ENCODE results near the gene KPNA1. TPM values are rescaled to one million over a fixed set of nuclear protein-coding genes. Genes with fewer than 3 reads are reported as not detected.

Gene KPNA1
- total and polyA plus RNA-seq, 4 donors, result 20.7 to 42.0 (median 23.5) TPM

DNA sequence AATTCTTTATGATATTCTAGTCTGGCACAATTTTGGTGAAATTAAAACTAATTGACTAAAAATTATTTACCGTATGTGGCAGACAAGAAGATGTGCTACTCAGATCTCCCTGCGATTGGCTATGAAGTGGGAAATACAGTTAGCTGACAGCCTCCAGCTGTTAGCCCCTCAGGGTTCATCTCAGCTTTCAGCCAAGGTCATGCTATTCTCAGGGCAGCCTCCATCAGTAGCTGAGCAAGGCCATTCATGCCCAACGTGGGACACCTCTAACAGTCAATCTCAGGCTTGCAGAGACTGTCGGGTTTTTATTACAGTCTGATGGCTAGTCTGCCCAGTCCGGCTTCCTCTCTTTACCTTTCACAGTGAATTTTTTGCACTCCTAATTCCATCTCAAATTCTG is 42.6 kb upstream of the KPNA1 start:
- Histone ChIP-seq H3K4me1 (ENCODE audit: control insufficient read depth in 4 of 4, insufficient read depth in 4 of 4, low read length in 3 of 4) (peaks cover 0 to 42% (median 12%) of the 10 kb centered on the region in 4 donors), H3K9me3 (ENCODE audit: control insufficient read depth in 4 of 4, low read length in 3 of 4) (no peaks in the 10 kb centered on the region), H3K27me3 (ENCODE audit: control insufficient read depth in 4 of 4, insufficient read depth in 4 of 4, low read length in 3 of 4) (no peaks in the 10 kb centered on the region), H3K4me3 (ENCODE audit: low read depth in 1 of 3, low read length in 3 of 3) (no peak overlapping the region), H3K36me3 (ENCODE audit: control insufficient read depth in 4 of 4, insufficient read depth in 3 of 4, low read depth in 1 of 4, low read length in 3 of 4) (peaks cover 9 to 42% (median 39%) of the 10 kb centered on the region in 4 donors), H3K9ac (ENCODE audit: low read depth in 1 of 2, low read length in 2 of 2) (no peak overlapping the region), H3K27ac (ENCODE audit: low read depth in 1 of 2, low read length in 2 of 2) (no peak overlapping the region)
- DNase-seq (ENCODE audit: low spot score), result no peak
- TF ChIP-seq FOXA1 (IDR thresholded peaks at IDR 0.05), result no peak
- no peak for TF ChIP-seq RAD21 (IDR thresholded peaks at IDR 0.05)
- TF ChIP-seq, protein P1, sequence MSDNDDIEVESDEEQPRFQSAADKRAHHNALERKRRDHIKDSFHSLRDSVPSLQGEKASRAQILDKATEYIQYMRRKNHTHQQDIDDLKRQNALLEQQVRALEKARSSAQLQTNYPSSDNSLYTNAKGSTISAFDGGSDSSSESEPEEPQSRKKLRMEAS (IDR thresholded peaks at IDR 0.05), result no peak
- no peak for TF ChIP-seq FOXA2 (IDR thresholded peaks at IDR 0.05)
- no peak for TF ChIP-seq TAF1 (conservative IDR thresholded peaks at IDR 0.05)
- TF ChIP-seq, protein P2, sequence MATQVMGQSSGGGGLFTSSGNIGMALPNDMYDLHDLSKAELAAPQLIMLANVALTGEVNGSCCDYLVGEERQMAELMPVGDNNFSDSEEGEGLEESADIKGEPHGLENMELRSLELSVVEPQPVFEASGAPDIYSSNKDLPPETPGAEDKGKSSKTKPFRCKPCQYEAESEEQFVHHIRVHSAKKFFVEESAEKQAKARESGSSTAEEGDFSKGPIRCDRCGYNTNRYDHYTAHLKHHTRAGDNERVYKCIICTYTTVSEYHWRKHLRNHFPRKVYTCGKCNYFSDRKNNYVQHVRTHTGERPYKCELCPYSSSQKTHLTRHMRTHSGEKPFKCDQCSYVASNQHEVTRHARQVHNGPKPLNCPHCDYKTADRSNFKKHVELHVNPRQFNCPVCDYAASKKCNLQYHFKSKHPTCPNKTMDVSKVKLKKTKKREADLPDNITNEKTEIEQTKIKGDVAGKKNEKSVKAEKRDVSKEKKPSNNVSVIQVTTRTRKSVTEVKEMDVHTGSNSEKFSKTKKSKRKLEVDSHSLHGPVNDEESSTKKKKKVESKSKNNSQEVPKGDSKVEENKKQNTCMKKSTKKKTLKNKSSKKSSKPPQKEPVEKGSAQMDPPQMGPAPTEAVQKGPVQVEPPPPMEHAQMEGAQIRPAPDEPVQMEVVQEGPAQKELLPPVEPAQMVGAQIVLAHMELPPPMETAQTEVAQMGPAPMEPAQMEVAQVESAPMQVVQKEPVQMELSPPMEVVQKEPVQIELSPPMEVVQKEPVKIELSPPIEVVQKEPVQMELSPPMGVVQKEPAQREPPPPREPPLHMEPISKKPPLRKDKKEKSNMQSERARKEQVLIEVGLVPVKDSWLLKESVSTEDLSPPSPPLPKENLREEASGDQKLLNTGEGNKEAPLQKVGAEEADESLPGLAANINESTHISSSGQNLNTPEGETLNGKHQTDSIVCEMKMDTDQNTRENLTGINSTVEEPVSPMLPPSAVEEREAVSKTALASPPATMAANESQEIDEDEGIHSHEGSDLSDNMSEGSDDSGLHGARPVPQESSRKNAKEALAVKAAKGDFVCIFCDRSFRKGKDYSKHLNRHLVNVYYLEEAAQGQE (IDR thresholded peaks at IDR 0.05), result no peak
- TF ChIP-seq JUND (IDR thresholded peaks at IDR 0.05), result no peak
- no peak for TF ChIP-seq YY1 (IDR thresholded peaks at IDR 0.05)
- no peak for TF ChIP-seq RXRA (IDR thresholded peaks at IDR 0.05)
- TF ChIP-seq GABPA (IDR thresholded peaks at IDR 0.05 in 1 of 2, conservative IDR thresholded peaks at IDR 0.05 in 1 of 2), result no peak
- no peak for TF ChIP-seq SP1 (IDR thresholded peaks at IDR 0.05)
- TF ChIP-seq, protein P3, sequence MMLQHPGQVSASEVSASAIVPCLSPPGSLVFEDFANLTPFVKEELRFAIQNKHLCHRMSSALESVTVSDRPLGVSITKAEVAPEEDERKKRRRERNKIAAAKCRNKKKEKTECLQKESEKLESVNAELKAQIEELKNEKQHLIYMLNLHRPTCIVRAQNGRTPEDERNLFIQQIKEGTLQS (IDR thresholded peaks at IDR 0.05), result no peak
- TF ChIP-seq, protein P4, sequence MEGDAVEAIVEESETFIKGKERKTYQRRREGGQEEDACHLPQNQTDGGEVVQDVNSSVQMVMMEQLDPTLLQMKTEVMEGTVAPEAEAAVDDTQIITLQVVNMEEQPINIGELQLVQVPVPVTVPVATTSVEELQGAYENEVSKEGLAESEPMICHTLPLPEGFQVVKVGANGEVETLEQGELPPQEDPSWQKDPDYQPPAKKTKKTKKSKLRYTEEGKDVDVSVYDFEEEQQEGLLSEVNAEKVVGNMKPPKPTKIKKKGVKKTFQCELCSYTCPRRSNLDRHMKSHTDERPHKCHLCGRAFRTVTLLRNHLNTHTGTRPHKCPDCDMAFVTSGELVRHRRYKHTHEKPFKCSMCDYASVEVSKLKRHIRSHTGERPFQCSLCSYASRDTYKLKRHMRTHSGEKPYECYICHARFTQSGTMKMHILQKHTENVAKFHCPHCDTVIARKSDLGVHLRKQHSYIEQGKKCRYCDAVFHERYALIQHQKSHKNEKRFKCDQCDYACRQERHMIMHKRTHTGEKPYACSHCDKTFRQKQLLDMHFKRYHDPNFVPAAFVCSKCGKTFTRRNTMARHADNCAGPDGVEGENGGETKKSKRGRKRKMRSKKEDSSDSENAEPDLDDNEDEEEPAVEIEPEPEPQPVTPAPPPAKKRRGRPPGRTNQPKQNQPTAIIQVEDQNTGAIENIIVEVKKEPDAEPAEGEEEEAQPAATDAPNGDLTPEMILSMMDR (IDR thresholded peaks at IDR 0.05; ENCODE audit: low read depth, low read length, missing input control), result no peak
- no peak for TF ChIP-seq HNF4G (IDR thresholded peaks at IDR 0.05)
- 94% methylated on average over 5 of the region's 5 CpGs for WGBS

DNA sequence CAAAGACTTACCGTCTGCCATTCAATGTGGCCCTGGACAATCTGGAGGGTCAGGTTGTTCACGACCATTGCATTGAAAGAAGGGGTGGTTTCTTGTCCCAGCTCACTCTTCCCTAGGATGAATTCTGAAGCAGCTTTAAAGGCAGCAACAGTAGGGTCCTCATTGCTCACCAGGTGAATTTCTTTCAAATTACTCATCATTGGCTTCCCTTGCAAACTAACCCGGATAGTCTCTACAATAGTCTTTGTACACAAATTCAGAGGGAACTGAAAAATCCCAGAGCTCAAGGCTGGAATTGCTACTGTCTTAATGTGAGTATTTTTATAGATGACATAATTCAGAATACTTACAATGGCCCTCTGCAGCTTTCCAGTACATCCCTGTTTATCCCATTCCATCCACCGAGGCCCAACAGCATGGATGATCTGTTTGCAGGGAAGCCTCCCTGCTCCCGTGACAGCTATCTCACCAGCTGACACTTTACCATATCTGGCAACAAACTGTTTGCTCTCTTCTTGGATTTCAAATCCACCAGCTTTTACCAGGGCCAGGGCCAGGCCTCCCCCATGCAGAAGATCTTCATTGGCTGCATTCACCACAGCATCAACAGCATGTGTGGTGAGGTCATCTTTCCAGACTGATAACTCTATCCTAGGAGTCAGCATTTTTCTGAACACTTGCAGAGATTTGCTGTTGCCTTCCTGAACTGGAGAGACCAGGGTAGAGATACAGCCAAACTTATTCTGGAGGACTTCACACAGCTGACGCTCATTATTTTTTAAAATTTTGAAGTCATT is 40.7 kb upstream of the KPNA1 start:
- Histone ChIP-seq H3K36me3 (ENCODE audit: control insufficient read depth in 4 of 4, insufficient read depth in 3 of 4, low read depth in 1 of 4, low read length in 3 of 4) (peaks cover 14 to 56% (median 54%) of the 10 kb centered on the region in 4 donors), H3K27ac (ENCODE audit: low read depth in 1 of 2, low read length in 2 of 2) (no peak overlapping the region), H3K4me1 (ENCODE audit: control insufficient read depth in 4 of 4, insufficient read depth in 4 of 4, low read length in 3 of 4) (peaks cover 0 to 29% (median 10%) of the 10 kb centered on the region in 4 donors), H3K4me3 (ENCODE audit: low read depth in 1 of 3, low read length in 3 of 3) (no peak overlapping the region), H3K27me3 (ENCODE audit: control insufficient read depth in 4 of 4, insufficient read depth in 4 of 4, low read length in 3 of 4) (no peaks in the 10 kb centered on the region), H3K9me3 (ENCODE audit: control insufficient read depth in 4 of 4, low read length in 3 of 4) (no peaks in the 10 kb centered on the region), H3K9ac (ENCODE audit: low read depth in 1 of 2, low read length in 2 of 2) (no peak overlapping the region)
- no peak for DNase-seq (ENCODE audit: low spot score)
- WGBS, result 93% methylated on average over 6 of the region's 6 CpGs
- TF ChIP-seq HNF4G (IDR thresholded peaks at IDR 0.05), result no peak
- no peak for TF ChIP-seq SP1 (IDR thresholded peaks at IDR 0.05)
- no peak for TF ChIP-seq YY1 (IDR thresholded peaks at IDR 0.05)
- TF ChIP-seq TAF1 (conservative IDR thresholded peaks at IDR 0.05), result no peak
- TF ChIP-seq, protein P1 (IDR thresholded peaks at IDR 0.05), result no peak
- TF ChIP-seq FOXA1 (IDR thresholded peaks at IDR 0.05), result no peak
- TF ChIP-seq, protein P3 (IDR thresholded peaks at IDR 0.05), result no peak
- TF ChIP-seq RXRA (IDR thresholded peaks at IDR 0.05), result no peak
- TF ChIP-seq, protein P2 (IDR thresholded peaks at IDR 0.05), result no peak
- no peak for TF ChIP-seq FOXA2 (IDR thresholded peaks at IDR 0.05)
- TF ChIP-seq EGR1 (IDR thresholded peaks at IDR 0.05; ENCODE audit: low read depth in 2 of 2), result no peak
